WERI-Rb-1 (cell line): ENCODE data around the gene BGN.

Experiments
- DNase-seq: peaks from one replicate; pipeline ENCODE4 v3.0.0-alpha.2; 2020
- H3K27ac ChIP-seq: fragments of 250-450 bp; sonication (Bioruptor Pico); 2 replicates; pipeline ENCODE4 v1.5.1; 2020; ENCODE audit warnings: mild to moderate bottlenecking, moderate library complexity
- H3K27me3 ChIP-seq: fragments of 250-450 bp; sonication (Bioruptor Pico); 2 replicates; pipeline ENCODE4 v1.5.1; 2021; ENCODE audit warnings: mild to moderate bottlenecking, low read depth, moderate library complexity; ENCODE audit not compliant: insufficient read depth, severe bottlenecking
- H3K36me3 ChIP-seq: fragments of 250-450 bp; sonication (Bioruptor Pico); 2 replicates; pipeline ENCODE4 v1.5.1; 2020; ENCODE audit warnings: mild to moderate bottlenecking, moderate library complexity
- H3K4me3 ChIP-seq: 2 replicates; pipeline ENCODE4 v1.5.1; 2011; ENCODE audit warnings: low read depth, mild to moderate bottlenecking, control low read depth, low read length
- H3K9me3 ChIP-seq: fragments of 250-450 bp; sonication (Bioruptor Pico); 2 replicates; pipeline ENCODE4 v1.5.1; 2021; ENCODE audit warnings: mild to moderate bottlenecking, moderate library complexity; ENCODE audit not compliant: severe bottlenecking
- CTCF ChIP-seq: IDR thresholded peaks from 2 replicates; pipeline ENCODE4 v1.5.1; 2011; ENCODE audit warnings: low read depth, mild to moderate bottlenecking, control low read depth, inconsistent platforms, low read length

The BGN gene

GRCh38 chrX:153447581-153447960 lies 47.2 kb upstream of the BGN start:
- Histone ChIP-seq H3K4me3 (no peak overlapping the region), H3K36me3 (peaks cover 9% of the 10 kb centered on the region), H3K9me3 (no peaks in the 10 kb centered on the region), H3K27ac (no peak overlapping the region), H3K27me3 (peaks cover 23% of the 10 kb centered on the region)
- TF ChIP-seq CTCF: no peak
- DNase-seq: no peak

GRCh38 chrX:153448556-153449367 lies 46.0 kb upstream of the BGN start:
- Histone ChIP-seq H3K27ac (no peak overlapping the region), H3K4me3 (no peak overlapping the region), H3K36me3 (peaks cover 9% of the 10 kb centered on the region), H3K27me3 (peaks cover 23% of the 10 kb centered on the region), H3K9me3 (no peaks in the 10 kb centered on the region)
- no peak for DNase-seq
- no peak for TF ChIP-seq CTCF

GRCh38 chrX:153449368-153450113 lies 45.2 kb upstream of the BGN start:
- peaks cover 9% of the 10 kb centered on the region for H3K36me3 ChIP-seq
- no peak for DNase-seq
- H3K27ac ChIP-seq: no peak overlapping the region
- peaks cover 17% of the 10 kb centered on the region for H3K27me3 ChIP-seq
- no peak overlapping the region for H3K4me3 ChIP-seq
- no peaks in the 10 kb centered on the region for H3K9me3 ChIP-seq
- no peak for TF ChIP-seq CTCF

- Histone ChIP-seq H3K9me3 (no peaks in the 10 kb centered on the region), H3K27ac (no peak overlapping the region), H3K36me3 (peaks cover 16% of the 10 kb centered on the region), H3K4me3 (no peak overlapping the region), H3K27me3 (peaks cover 16% of the 10 kb centered on the region)
- DNase-seq: no peak
- TF ChIP-seq CTCF: no peak
Observed at GRCh38 chrX:153450114-153450948, 44.4 kb upstream of the BGN start.

DNA sequence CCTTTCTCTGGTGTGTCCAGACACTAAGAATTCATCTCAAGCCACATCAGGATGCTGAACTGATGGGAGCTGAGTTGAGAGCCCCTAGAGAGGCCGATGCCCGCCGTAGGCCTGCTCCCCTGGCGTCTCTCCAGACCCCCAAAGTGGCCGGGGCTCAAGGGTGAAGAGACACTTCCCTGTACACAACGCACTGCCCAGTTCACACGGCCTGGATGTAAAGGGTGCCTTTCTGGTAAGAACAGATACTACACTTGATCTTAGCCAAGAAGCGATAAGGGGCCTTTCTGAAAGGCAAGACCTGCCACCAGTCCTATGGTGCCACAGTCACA lies 43.9 kb upstream of the BGN start:
- peaks cover 16% of the 10 kb centered on the region for H3K27me3 ChIP-seq
- TF ChIP-seq CTCF: no peak
- H3K4me3 ChIP-seq: no peak overlapping the region
- H3K36me3 ChIP-seq: peaks cover 20% of the 10 kb centered on the region
- no peaks in the 10 kb centered on the region for H3K9me3 ChIP-seq
- DNase-seq: no peak
- H3K27ac ChIP-seq: no peak overlapping the region
